Erythroblast (primary cell): ENCODE results near the gene SYK.

Experiments used
- DNase-seq, 2 experiments: peaks; one replicate each; lab custom pipeline; 2025; lab: John Stamatoyannopoulos, UW
- GATA1 ChIP-seq: IDR thresholded peaks from 2 replicates; pipeline ENCODE4 v1.6.1; 2011; ENCODE audit warnings: low read depth, mild to moderate bottlenecking, control low read depth, low read length, moderate library complexity
- POLR2A ChIP-seq: IDR thresholded peaks from 2 replicates; pipeline ENCODE4 v1.6.1; 2011; ENCODE audit warnings: mild to moderate bottlenecking, low read length

SYK gene

GRCh38 chr9:90914868-90915483 lies 113.4 kb downstream of the SYK start:
- TF ChIP-seq POLR2A = no peak
- no peak for TF ChIP-seq GATA1
- peak; percentile 69 to 81 for DNase-seq

- peak in 1 of 2 experiments; percentile 16 for DNase-seq
- TF ChIP-seq GATA1 = no peak
- TF ChIP-seq POLR2A = no peak
These were observed 114.1 kb downstream of the SYK start for GRCh38 chr9:90915693-90916092.

GRCh38 chr9:90916147-90916734 lies 114.6 kb downstream of the SYK start:
- DNase-seq = no peak
- no peak for TF ChIP-seq POLR2A
- no peak for TF ChIP-seq GATA1

- no peak for TF ChIP-seq GATA1
- no peak for TF ChIP-seq POLR2A
- DNase-seq = no peak
These were observed 118.3 kb downstream of the SYK start for GRCh38 chr9:90919883-90920282.

GRCh38 chr9:90921104-90921503 lies 119.5 kb downstream of the SYK start:
- no peak for DNase-seq
- TF ChIP-seq POLR2A (no peak), GATA1 (no peak)

- no peak for DNase-seq
- no peak for TF ChIP-seq POLR2A
- no peak for TF ChIP-seq GATA1
These were observed 120.3 kb downstream of the SYK start for GRCh38 chr9:90921969-90922368.

GRCh38 chr9:90925581-90926257 lies 124.1 kb downstream of the SYK start:
- TF ChIP-seq POLR2A (no peak), GATA1 (no peak)
- no peak for DNase-seq

GRCh38 chr9:90926936-90927335 lies 125.3 kb downstream of the SYK start:
- DNase-seq = no peak
- TF ChIP-seq GATA1 (no peak), POLR2A (no peak)

GRCh38 chr9:90927496-90927895 lies 125.9 kb downstream of the SYK start:
- no peak for TF ChIP-seq GATA1
- TF ChIP-seq POLR2A = no peak
- DNase-seq = no peak

GRCh38 chr9:90929626-90930025 lies 128.0 kb downstream of the SYK start:
- no peak for DNase-seq
- TF ChIP-seq GATA1 = no peak
- TF ChIP-seq POLR2A = no peak

- no peak for DNase-seq
- TF ChIP-seq GATA1 = no peak
- no peak for TF ChIP-seq POLR2A
These were observed 131.8 kb downstream of the SYK start for GRCh38 chr9:90933468-90933867.

GRCh38 chr9:90939351-90939750 lies 137.7 kb downstream of the SYK start:
- no peak for TF ChIP-seq POLR2A
- no peak for TF ChIP-seq GATA1
- no peak for DNase-seq

GRCh38 chr9:90940280-90940679 lies 138.7 kb downstream of the SYK start:
- DNase-seq = no peak
- TF ChIP-seq GATA1 = no peak
- no peak for TF ChIP-seq POLR2A

GRCh38 chr9:90941661-90942060 lies 140.0 kb downstream of the SYK start:
- no peak for DNase-seq
- TF ChIP-seq GATA1 (no peak), POLR2A (no peak)
